ENCODE data around the gene ITIH5. TPM values are rescaled to one million over a fixed set of nuclear protein-coding genes. Genes with fewer than 3 reads are reported as not detected.

Gene ITIH5
- total RNA-seq, 2 experiments from 2014 or later, result not detected

DNA sequence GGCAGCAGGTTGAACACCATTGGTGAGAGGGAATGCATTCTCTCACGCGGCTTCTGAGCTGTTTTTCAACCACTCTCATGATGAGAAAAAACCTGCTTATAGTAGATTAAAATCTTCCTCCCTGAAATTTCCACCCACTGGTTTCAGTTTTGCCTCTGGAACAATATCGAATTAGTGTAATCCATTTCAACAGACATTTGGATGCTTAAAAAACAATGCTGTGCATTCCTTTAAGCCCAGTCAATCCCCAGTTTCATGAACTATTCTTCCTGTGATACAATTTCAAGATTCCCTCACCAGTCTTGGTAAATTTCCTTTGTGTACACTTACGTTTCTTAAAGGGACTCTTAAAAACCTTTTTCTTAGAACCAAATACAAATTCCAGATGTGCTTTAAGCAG lies 89.6 kb downstream of the ITIH5 start:
- ATAC-seq (no peak), DNase-seq (no peak)
- Mint-ChIP-seq H3K27ac (no peak overlapping the region), H3K4me1 (no peaks in the 10 kb centered on the region), H3K4me3 (no peak overlapping the region), H3K27me3 (peaks cover 2% of the 10 kb centered on the region), H3K9me3 (ENCODE audit: low read depth) (no peaks in the 10 kb centered on the region), H3K36me3 (ENCODE audit: low read depth) (no peaks in the 10 kb centered on the region)
- intact Hi-C loops (cut with DNase I, micrococcal nuclease), result no loop called here
- ChIA-PET POLR2A (no interaction called here), CTCF (interaction anchor here (0.8 kb wide), 1 partner anchor 52 kb away, joined by 3 read pairs; no protein-coding TSS in a partner anchor)

DNA sequence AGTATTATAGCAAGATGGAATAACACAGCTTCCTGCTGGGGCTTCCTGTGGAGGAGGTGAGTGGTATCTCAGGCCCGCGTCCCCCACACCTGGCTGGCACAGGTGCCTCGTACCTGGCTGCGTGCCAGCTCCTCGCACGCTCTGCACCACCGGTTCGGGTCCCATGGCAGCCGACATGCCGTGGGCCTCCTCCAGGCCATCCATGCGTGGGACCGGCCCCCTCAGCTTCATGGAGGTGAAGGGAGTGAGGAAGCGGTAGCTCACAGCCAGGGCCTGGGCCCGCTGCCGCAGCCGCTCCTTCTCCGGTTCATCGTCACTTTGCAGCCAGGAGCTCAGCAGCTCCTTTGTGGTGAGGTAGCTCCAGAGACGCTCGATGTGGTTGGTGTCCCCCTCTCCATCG lies 90.4 kb downstream of the ITIH5 start:
- ChIA-PET POLR2A (no interaction called here), CTCF (interaction anchor here (0.5 to 0.8 kb wide), 2 partner anchors 11 to 1683 kb away, joined by 3 to 4 read pairs; no protein-coding TSS in a partner anchor)
- intact Hi-C loops (cut with DNase I, micrococcal nuclease), result no loop called here
- H3K27me3 Mint-ChIP-seq, result peaks cover 2% of the 10 kb centered on the region
- no peak overlapping the region for H3K27ac Mint-ChIP-seq
- no peak overlapping the region for H3K4me3 Mint-ChIP-seq
- no peaks in the 10 kb centered on the region for H3K36me3 Mint-ChIP-seq (ENCODE audit: low read depth)
- no peaks in the 10 kb centered on the region for H3K4me1 Mint-ChIP-seq
- ATAC-seq, result no peak
- no peaks in the 10 kb centered on the region for H3K9me3 Mint-ChIP-seq (ENCODE audit: low read depth)
- DNase-seq, result no peak

DNA sequence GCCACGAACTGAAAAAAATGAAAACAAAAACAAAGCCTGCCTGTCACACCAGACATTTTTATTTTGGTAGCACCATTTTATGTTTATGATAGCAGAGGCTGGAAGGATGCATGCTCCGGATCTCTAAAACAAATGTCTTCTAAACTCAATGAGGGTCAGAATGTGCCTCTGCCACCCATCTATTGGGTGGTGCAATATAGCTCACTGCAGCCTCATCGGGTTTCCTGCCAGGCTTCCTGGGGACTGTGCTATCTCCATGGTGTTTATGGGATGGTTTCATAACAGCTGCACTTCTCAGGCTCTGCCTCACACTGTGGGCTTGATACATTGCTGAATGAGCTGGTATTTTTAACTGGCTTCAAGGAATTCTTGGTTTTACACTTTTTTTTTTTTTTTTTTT lies 94.4 kb downstream of the ITIH5 start:
- H3K36me3 Mint-ChIP-seq (ENCODE audit: low read depth), result no peaks in the 10 kb centered on the region
- no peak overlapping the region for H3K4me3 Mint-ChIP-seq
- DNase-seq, result no peak
- H3K9me3 Mint-ChIP-seq (ENCODE audit: low read depth), result no peaks in the 10 kb centered on the region
- H3K4me1 Mint-ChIP-seq, result no peaks in the 10 kb centered on the region
- peaks cover 2% of the 10 kb centered on the region for H3K27me3 Mint-ChIP-seq
- intact Hi-C loops (cut with DNase I, micrococcal nuclease), result no loop called here
- POLR2A ChIA-PET, result no interaction called here
- ATAC-seq, result no peak
- CTCF ChIA-PET, result no interaction called here
- H3K27ac Mint-ChIP-seq, result no peak overlapping the region

DNA sequence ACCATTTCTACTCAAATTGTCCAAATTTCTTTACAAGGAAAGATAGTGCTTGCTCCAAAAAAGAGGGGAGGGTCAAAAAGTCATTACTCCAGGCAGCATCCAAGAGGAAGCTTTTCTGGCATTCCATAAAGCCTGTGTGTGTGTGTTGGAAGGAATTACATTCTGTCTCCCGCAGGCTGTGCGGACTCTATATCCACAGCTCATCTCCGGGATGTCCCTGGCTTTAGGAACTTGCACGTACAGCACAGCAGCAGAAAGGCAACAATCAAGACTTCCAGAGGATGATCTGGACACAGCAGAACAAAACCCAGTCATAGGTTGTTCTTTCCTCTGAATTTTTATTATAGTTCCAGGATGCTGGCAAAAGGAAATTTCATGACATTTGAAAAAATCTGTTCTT lies 94.8 kb downstream of the ITIH5 start:
- Mint-ChIP-seq H3K36me3 (ENCODE audit: low read depth) (no peaks in the 10 kb centered on the region), H3K27me3 (peaks cover 2% of the 10 kb centered on the region), H3K4me3 (no peak overlapping the region), H3K4me1 (no peaks in the 10 kb centered on the region), H3K9me3 (ENCODE audit: low read depth) (no peaks in the 10 kb centered on the region), H3K27ac (no peak overlapping the region)
- DNase-seq (no peak), ATAC-seq (no peak)
- intact Hi-C loops (cut with DNase I, micrococcal nuclease), result no loop called here
- POLR2A ChIA-PET, result no interaction called here
- CTCF ChIA-PET, result no interaction called here

DNA sequence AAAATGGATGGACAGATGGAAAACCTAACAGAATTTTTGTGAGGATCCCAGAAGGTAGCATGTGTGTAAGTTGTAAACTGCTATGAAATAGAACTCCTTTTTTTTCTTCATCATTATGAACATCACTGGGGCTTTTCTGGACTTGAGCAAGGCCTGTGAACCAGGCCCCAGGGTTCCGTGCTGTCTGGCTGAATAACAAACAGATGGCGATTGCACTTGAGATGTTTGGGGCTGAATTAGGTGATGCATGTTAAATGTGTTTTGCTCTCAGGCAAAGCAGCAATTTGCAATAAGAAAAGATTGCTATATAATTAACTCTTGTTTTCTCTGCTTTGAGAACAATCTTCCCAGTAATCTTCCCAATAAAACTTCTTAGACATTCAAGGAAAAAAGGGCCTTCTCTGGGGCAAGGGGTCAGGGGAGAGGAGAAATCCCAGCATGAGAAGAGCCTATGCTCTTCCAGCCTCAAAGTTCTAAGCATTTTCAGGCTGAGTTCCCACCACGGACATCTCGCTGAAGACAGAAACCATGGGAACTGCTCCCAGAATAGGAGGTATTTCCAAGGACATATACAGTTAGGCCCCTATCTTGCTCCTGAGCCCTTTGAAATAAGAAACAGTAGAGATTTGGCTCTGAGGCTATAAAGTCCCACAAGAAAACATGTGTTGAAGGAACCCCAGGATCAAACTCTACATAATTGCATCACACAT lies 98.7 kb downstream of the ITIH5 start:
- no peak overlapping the region for H3K27ac Mint-ChIP-seq
- ATAC-seq (no peak), DNase-seq (no peak)
- H3K36me3 Mint-ChIP-seq (ENCODE audit: low read depth), result no peaks in the 10 kb centered on the region
- intact Hi-C loops (cut with DNase I, micrococcal nuclease), result no loop called here
- no peak overlapping the region for H3K4me3 Mint-ChIP-seq
- ChIA-PET POLR2A (no interaction called here), CTCF (interaction anchor here (0.6 kb wide), 1 partner anchor 69 kb away, joined by 3 read pairs; no protein-coding TSS in a partner anchor)
- no peaks in the 10 kb centered on the region for H3K27me3 Mint-ChIP-seq
- no peaks in the 10 kb centered on the region for H3K4me1 Mint-ChIP-seq
- H3K9me3 Mint-ChIP-seq (ENCODE audit: low read depth), result no peaks in the 10 kb centered on the region

DNA sequence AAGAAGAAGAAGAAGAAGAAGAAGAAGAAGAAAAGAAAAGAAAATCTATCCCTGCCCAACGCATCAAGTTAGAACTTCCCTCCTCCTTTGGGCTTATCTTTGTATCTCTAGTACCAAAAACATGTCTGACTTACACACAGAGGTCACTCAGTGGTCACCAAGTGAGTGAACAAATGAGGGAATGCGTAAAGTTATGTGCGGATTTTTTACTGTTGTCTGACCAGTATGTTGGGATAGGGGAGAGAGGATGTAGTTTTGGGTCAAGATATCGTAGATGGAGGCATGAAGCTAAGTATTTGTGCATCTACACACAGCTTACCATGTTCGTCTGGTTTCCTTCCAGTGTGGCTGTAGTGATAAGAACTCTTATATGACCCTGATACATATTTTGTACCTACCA lies 99.9 kb downstream of the ITIH5 start:
- DNase-seq, result no peak
- Mint-ChIP-seq H3K9me3 (ENCODE audit: low read depth) (no peaks in the 10 kb centered on the region), H3K36me3 (ENCODE audit: low read depth) (no peaks in the 10 kb centered on the region), H3K4me3 (no peak overlapping the region), H3K27me3 (no peaks in the 10 kb centered on the region), H3K27ac (no peak overlapping the region), H3K4me1 (no peaks in the 10 kb centered on the region)
- ChIA-PET POLR2A (no interaction called here), CTCF (no interaction called here)
- ATAC-seq, result no peak
- intact Hi-C loops (cut with DNase I, micrococcal nuclease), result no loop called here

DNA sequence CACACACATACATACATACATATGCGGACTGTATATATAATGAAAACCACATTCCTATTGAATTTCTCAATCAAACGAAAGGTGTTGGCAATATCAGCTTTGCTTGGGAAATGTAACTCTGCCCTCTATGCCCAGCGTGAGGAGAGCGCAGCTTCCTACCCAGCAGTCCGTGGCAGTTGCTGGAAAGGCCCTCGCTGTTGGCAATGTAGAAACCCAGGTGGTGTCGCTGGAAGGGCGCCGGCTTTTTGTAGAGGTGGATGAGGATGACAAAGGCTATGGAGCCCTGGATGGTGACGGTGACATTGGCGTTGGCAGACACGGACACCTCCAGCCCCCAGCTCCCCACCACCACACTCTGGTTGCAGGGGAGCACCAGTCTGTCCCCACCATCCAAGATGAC lies 100.9 kb downstream of the ITIH5 start:
- ChIA-PET POLR2A (no interaction called here), CTCF (no interaction called here)
- ATAC-seq (no peak), DNase-seq (no peak)
- no peaks in the 10 kb centered on the region for H3K9me3 Mint-ChIP-seq (ENCODE audit: low read depth)
- no peaks in the 10 kb centered on the region for H3K36me3 Mint-ChIP-seq (ENCODE audit: low read depth)
- H3K4me3 Mint-ChIP-seq, result no peak overlapping the region
- no peaks in the 10 kb centered on the region for H3K4me1 Mint-ChIP-seq
- H3K27me3 Mint-ChIP-seq, result no peaks in the 10 kb centered on the region
- no peak overlapping the region for H3K27ac Mint-ChIP-seq
- intact Hi-C loops (cut with DNase I, micrococcal nuclease), result no loop called here

DNA sequence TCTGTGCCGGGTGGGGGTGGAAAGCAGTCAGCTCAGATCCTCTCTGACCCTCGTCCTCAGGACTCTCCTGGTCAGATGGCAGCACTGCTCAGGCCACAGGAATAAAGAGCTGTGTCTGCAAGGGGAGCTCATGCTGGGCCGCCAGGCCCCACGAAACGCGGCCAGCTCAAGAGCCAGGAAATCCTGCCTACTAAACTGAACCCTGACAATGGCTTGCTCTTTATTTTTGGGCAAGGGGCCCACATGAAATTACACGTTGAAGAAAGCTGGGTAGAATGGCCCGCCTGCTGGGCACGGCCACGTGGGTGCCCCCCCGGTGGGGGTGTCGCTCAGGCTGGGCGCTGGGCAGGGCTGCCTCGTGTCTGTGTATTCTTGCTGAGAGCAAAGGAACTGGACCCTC lies 103.0 kb downstream of the ITIH5 start:
- intact Hi-C loops (cut with DNase I, micrococcal nuclease), result no loop called here
- ATAC-seq, result no peak
- no peak for DNase-seq
- no peak overlapping the region for H3K4me3 Mint-ChIP-seq
- no peak overlapping the region for H3K27ac Mint-ChIP-seq
- POLR2A ChIA-PET, result no interaction called here
- CTCF ChIA-PET, result no interaction called here
- H3K9me3 Mint-ChIP-seq (ENCODE audit: low read depth), result no peaks in the 10 kb centered on the region
- H3K36me3 Mint-ChIP-seq (ENCODE audit: low read depth), result no peaks in the 10 kb centered on the region
- no peaks in the 10 kb centered on the region for H3K27me3 Mint-ChIP-seq
- no peaks in the 10 kb centered on the region for H3K4me1 Mint-ChIP-seq

DNA sequence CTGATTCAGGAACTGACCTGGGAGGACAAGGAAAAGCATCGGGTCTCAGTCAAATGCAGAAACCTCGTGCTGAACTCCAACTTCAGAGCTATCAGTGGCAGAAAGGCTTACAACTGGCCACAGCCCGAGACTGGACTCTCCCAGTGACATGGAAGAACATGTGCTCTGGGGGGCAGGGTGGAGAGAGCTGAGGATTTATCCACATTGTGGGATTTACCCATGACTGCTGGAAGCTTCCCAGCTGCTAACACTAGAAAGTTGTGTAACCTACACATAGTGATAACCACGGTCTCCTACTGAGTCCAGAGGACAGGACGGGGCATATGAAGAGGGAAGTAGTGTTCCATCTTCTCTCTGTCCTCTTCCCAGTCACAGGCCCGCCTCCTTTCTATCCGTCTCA lies 103.4 kb downstream of the ITIH5 start:
- POLR2A ChIA-PET, result no interaction called here
- ATAC-seq, result no peak
- Mint-ChIP-seq H3K27me3 (no peaks in the 10 kb centered on the region), H3K4me1 (no peaks in the 10 kb centered on the region), H3K9me3 (ENCODE audit: low read depth) (no peaks in the 10 kb centered on the region), H3K27ac (no peak overlapping the region), H3K4me3 (no peak overlapping the region), H3K36me3 (ENCODE audit: low read depth) (no peaks in the 10 kb centered on the region)
- CTCF ChIA-PET, result no interaction called here
- intact Hi-C loops (cut with DNase I, micrococcal nuclease), result no loop called here
- DNase-seq, result no peak

DNA sequence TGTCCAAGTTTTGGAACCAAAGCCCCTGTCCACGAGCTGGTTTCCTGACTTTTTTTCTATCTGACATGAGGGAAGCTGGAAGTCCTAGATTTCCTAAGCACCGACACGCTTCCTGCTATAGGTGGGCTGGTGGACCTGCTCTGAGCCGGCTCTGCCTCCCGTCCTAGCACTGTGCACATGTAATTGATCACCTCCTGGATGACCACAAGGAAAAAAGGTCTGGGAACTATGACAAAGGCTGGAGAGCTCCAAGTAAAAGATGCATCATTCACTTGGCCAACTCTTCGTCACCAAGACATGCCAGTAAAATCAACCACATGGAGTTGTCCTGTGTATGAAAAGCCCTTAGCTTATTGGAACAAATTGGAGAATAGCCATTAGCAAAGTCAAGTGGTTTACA lies 104.8 kb downstream of the ITIH5 start:
- no peaks in the 10 kb centered on the region for H3K4me1 Mint-ChIP-seq
- no peaks in the 10 kb centered on the region for H3K27me3 Mint-ChIP-seq
- ATAC-seq (no peak), DNase-seq (no peak)
- CTCF ChIA-PET, result interaction anchor here (0.5 kb wide), 1 partner anchor 1395 kb away, joined by 3 read pairs; no protein-coding TSS in a partner anchor
- H3K27ac Mint-ChIP-seq, result no peak overlapping the region
- no peaks in the 10 kb centered on the region for H3K36me3 Mint-ChIP-seq (ENCODE audit: low read depth)
- POLR2A ChIA-PET, result no interaction called here
- intact Hi-C loops (cut with DNase I, micrococcal nuclease), result no loop called here
- no peaks in the 10 kb centered on the region for H3K9me3 Mint-ChIP-seq (ENCODE audit: low read depth)
- no peak overlapping the region for H3K4me3 Mint-ChIP-seq

DNA sequence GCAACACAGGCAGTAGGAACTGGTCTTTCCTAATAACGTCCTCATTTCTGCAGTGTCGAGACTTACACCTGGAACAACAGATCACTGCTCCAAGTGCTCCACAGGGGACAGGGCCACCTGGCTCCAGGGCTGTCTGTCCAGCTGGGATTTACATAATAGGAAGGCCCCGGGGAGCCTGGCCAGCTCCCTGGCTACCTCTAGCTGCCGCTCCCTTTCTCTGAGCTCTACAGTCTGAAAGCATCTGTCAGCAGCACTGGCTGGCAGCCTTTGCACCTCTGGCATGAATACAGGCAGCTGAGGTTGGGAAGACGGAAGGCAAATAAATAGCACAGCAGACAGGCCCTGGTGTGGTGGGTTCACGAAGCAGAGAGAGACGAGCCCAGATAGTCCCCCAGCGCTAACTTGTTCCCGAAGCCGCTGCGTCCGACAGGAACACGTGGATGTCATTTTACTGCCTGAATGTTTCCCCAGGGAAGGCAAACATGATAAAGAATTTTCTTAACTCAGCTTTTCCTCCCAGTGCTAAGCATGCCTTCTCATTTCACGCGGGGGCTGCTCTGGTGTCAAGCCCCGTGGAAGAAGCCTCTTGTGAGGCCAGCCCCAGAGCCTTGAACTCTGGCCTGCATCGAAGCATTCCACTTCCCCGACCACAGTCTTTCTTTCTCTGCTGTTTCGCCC lies 105.4 kb downstream of the ITIH5 start:
- no peaks in the 10 kb centered on the region for H3K9me3 Mint-ChIP-seq (ENCODE audit: low read depth)

DNA sequence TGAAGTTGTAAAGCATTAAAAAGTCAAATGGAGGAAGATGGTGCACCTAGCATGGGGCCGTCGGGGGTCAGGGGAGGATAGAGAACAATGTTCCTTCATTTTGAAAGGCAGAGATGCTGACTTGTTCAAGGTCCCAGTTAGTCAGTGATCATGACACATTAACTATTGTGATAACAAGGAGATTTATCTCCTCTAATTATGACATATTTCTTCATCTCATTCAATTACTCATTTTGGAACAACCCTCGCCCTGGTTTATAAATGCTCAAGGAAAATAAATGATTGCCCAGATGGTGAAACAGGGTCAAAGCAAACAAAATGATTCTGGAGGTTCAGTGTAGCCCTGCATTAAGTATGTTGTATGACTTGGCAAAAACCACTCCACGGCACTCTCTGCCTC lies 106.2 kb downstream of the ITIH5 start:
- peaks cover 3% of the 10 kb centered on the region for H3K27me3 Mint-ChIP-seq
- no peak overlapping the region for H3K4me3 Mint-ChIP-seq
- CTCF ChIA-PET, result interaction anchor here (0.6 kb wide), 1 partner anchor 391 kb away, joined by 3 read pairs; no protein-coding TSS in a partner anchor
- H3K36me3 Mint-ChIP-seq (ENCODE audit: low read depth), result no peaks in the 10 kb centered on the region
- POLR2A ChIA-PET, result interaction anchor here (0.7 kb wide), 1 partner anchor 220 kb away, joined by 5 read pairs; no protein-coding TSS in a partner anchor
- no peak for ATAC-seq
- intact Hi-C loops (cut with DNase I, micrococcal nuclease), result no loop called here
- no peak overlapping the region for H3K27ac Mint-ChIP-seq
- no peak for DNase-seq
- no peaks in the 10 kb centered on the region for H3K9me3 Mint-ChIP-seq (ENCODE audit: low read depth)
- no peaks in the 10 kb centered on the region for H3K4me1 Mint-ChIP-seq

More for the DNA sequence above, 105.4 kb downstream of the ITIH5 start:
- ATAC-seq (no peak), DNase-seq (no peak)
- no peak overlapping the region for H3K27ac Mint-ChIP-seq
- ChIA-PET POLR2A (interaction anchor here (0.7 kb wide), 1 partner anchor 219 kb away, joined by 5 read pairs; no protein-coding TSS in a partner anchor), CTCF (interaction anchor here (0.7 kb wide), 1 partner anchor 10 kb away, joined by 3 read pairs; no protein-coding TSS in a partner anchor)
- intact Hi-C loops (cut with DNase I, micrococcal nuclease), result no loop called here
- H3K4me3 Mint-ChIP-seq, result no peak overlapping the region
- H3K36me3 Mint-ChIP-seq (ENCODE audit: low read depth), result no peaks in the 10 kb centered on the region
- peaks cover 3% of the 10 kb centered on the region for H3K27me3 Mint-ChIP-seq
- H3K4me1 Mint-ChIP-seq, result no peaks in the 10 kb centered on the region
